KMS-11 (cell line): ENCODE measurements around the gene ADAM11.

ENCODE experiments used
- H2AFZ ChIP-seq: fragments of 200-600 bp; sonication (generic); 2 replicates; pipeline ENCODE4 v1.6.1; 2016; ENCODE audit warnings: antibody characterized with exemption, mixed run types, low read depth
- H3K27ac ChIP-seq: fragments of 200-600 bp; sonication (generic); 2 replicates; pipeline ENCODE4 v1.6.1; 2016; ENCODE audit warnings: mild to moderate bottlenecking, mixed run types
- H3K27me3 ChIP-seq: fragments of 200-600 bp; sonication (generic); 2 replicates; pipeline ENCODE4 v1.6.1; 2017; ENCODE audit warnings: mild to moderate bottlenecking, low read depth, mixed run types, moderate library complexity; ENCODE audit not compliant: insufficient read depth
- H3K36me3 ChIP-seq: fragments of 200-600 bp; sonication (generic); 2 replicates; pipeline ENCODE4 v1.6.1; 2017; ENCODE audit warnings: mild to moderate bottlenecking, mixed run types; ENCODE audit not compliant: insufficient read depth
- H3K4me1 ChIP-seq: fragments of 200-600 bp; sonication (generic); 2 replicates; pipeline ENCODE4 v1.6.1; 2016; ENCODE audit warnings: mild to moderate bottlenecking, low read depth, mixed run types; ENCODE audit not compliant: poor library complexity, severe bottlenecking
- H3K4me2 ChIP-seq: fragments of 200-600 bp; sonication (generic); 2 replicates; pipeline ENCODE4 v1.7.0; 2016; ENCODE audit warnings: mild to moderate bottlenecking, mixed run types
- H3K4me3 ChIP-seq: fragments of 200-600 bp; sonication (generic); IDR thresholded peaks from 2 replicates; pipeline ENCODE4 v1.6.1; 2017; ENCODE audit warnings: low read depth, low read length, mixed read lengths; ENCODE audit not compliant: insufficient read depth
- H3K79me2 ChIP-seq: fragments of 200-600 bp; sonication (generic); 2 replicates; pipeline ENCODE4 v1.6.1; 2016; ENCODE audit warnings: low read depth, mixed run types; ENCODE audit not compliant: insufficient read depth
- H3K9ac ChIP-seq: fragments of 200-600 bp; sonication (generic); 2 replicates; pipeline ENCODE4 v1.6.1; 2016; ENCODE audit warnings: mild to moderate bottlenecking, mixed run types
- H4K20me1 ChIP-seq: fragments of 200-600 bp; sonication (generic); 2 replicates; pipeline ENCODE4 v1.6.1; 2016; ENCODE audit warnings: mild to moderate bottlenecking, mixed run types; ENCODE audit not compliant: insufficient read depth
- CTCF ChIP-seq: fragments of 200-600 bp; sonication (generic); conservative IDR thresholded peaks from 2 replicates; pipeline ENCODE4 v1.6.1; 2017; ENCODE audit warnings: low read depth, mild to moderate bottlenecking, antibody characterized with exemption, low read length, moderate library complexity, mixed read lengths

The ADAM11 gene

GRCh38 chr17:44757045-44757917 lies 1.5 kb upstream of the ADAM11 start:
- Histone ChIP-seq H4K20me1 (no peaks in the 10 kb centered on the region), H2AFZ (no peak overlapping the region), H3K27me3 (peaks cover 21% of the 10 kb centered on the region; the same call in 1 of the 2 replicates), H3K4me1 (no peaks in the 10 kb centered on the region), H3K9ac (no peak overlapping the region), H3K36me3 (no peaks in the 10 kb centered on the region), H3K4me3 (no peak overlapping the region), H3K79me2 (no peaks in the 10 kb centered on the region), H3K4me2 (no peak overlapping the region), H3K27ac (no peak overlapping the region)
- TF ChIP-seq CTCF = no peak

- no peaks in the 10 kb centered on the region for H4K20me1 ChIP-seq
- TF ChIP-seq CTCF = no peak
- H3K27ac ChIP-seq = no peak overlapping the region
- no peaks in the 10 kb centered on the region for H3K79me2 ChIP-seq
- H3K9ac ChIP-seq = no peak overlapping the region
- H3K36me3 ChIP-seq = no peaks in the 10 kb centered on the region
- no peak overlapping the region for H3K4me3 ChIP-seq
- no peak overlapping the region for H3K4me2 ChIP-seq
- peaks cover 21% of the 10 kb centered on the region; the same call in 1 of the 2 replicates for H3K27me3 ChIP-seq
- H3K4me1 ChIP-seq = no peaks in the 10 kb centered on the region
- no peak overlapping the region for H2AFZ ChIP-seq
Observed at GRCh38 chr17:44757918-44758413, 822 bp upstream of the ADAM11 start.

- Histone ChIP-seq H3K27ac (no peak overlapping the region), H3K36me3 (no peaks in the 10 kb centered on the region), H3K4me3 (no peak overlapping the region), H3K4me1 (no peaks in the 10 kb centered on the region), H3K79me2 (no peaks in the 10 kb centered on the region), H4K20me1 (no peaks in the 10 kb centered on the region), H3K9ac (no peak overlapping the region), H3K27me3 (peaks cover 21% of the 10 kb centered on the region; the same call in 1 of the 2 replicates), H2AFZ (peak overlapping the region; percentile 54; the same call in 1 of the 2 replicates), H3K4me2 (peak overlapping the region; percentile 66)
- no peak for TF ChIP-seq CTCF
Observed at GRCh38 chr17:44759086-44759915, 513 bp downstream of the ADAM11 start.

- no peak for TF ChIP-seq CTCF
- H3K4me3 ChIP-seq = no peak overlapping the region
- H3K4me2 ChIP-seq = no peak overlapping the region
- H3K27ac ChIP-seq = no peak overlapping the region
- H3K27me3 ChIP-seq = peaks cover 21% of the 10 kb centered on the region; the same call in 1 of the 2 replicates
- no peak overlapping the region for H3K9ac ChIP-seq
- H3K79me2 ChIP-seq = no peaks in the 10 kb centered on the region
- no peaks in the 10 kb centered on the region for H3K4me1 ChIP-seq
- no peaks in the 10 kb centered on the region for H4K20me1 ChIP-seq
- H3K36me3 ChIP-seq = no peaks in the 10 kb centered on the region
- H2AFZ ChIP-seq = no peak overlapping the region
Observed at GRCh38 chr17:44759916-44760243, 1.1 kb downstream of the ADAM11 start.
